Kidney epithelial cell (primary cell): ENCODE data around the gene ANTXRL. TPM values are rescaled to one million over a fixed set of nuclear protein-coding genes. Genes with fewer than 3 reads are reported as not detected.
"Not testable (repeated sequence)": the region's sequence is repeated elsewhere in the genome, so short reads cannot be mapped to it uniquely, and the experiment has no call there.

Experiments used
- DNase-seq: peaks from one replicate; pipeline ENCODE4 v3.0.0-alpha.2; 2010; ENCODE audit warnings: low read depth
- H3K27me3 ChIP-seq: 2 replicates; pipeline ENCODE4 v1.6.0; 2011; ENCODE audit warnings: low read length; ENCODE audit not compliant: control insufficient read depth, insufficient read depth
- H3K36me3 ChIP-seq: 2 replicates; pipeline ENCODE4 v1.5.1; 2011; ENCODE audit warnings: low read length; ENCODE audit not compliant: control insufficient read depth, insufficient read depth
- H3K4me3 ChIP-seq: 2 replicates; pipeline ENCODE4 v1.5.1; 2011; ENCODE audit warnings: low read depth, mild to moderate bottlenecking, control low read depth, low read length
- CTCF ChIP-seq: IDR thresholded peaks from 2 replicates; pipeline ENCODE4 v1.5.1; 2011; ENCODE audit warnings: mild to moderate bottlenecking, moderate library complexity, low read length, control low read depth, inconsistent platforms; ENCODE audit not compliant: insufficient read depth, poor library complexity, severe bottlenecking
- total RNA-seq: library from RNA; depleted of rRNA; stranded (reverse); fragments of >200 nt; gene quantifications from 2 replicates; pipeline ENCODE4 v1.2.3, GENCODE V29; 2015

The ANTXRL gene
- total RNA-seq, 1 donor from 2014 or later: not detected

- no peaks in the 10 kb centered on the region for H3K36me3 ChIP-seq
- H3K27me3 ChIP-seq: peaks cover 3% of the 10 kb centered on the region
- no peak for TF ChIP-seq CTCF
- H3K4me3 ChIP-seq: no peak overlapping the region
- no peak for DNase-seq
Measured at GRCh38 chr10:46304062-46304461, 17.3 kb downstream of the ANTXRL start.

- H3K27me3 ChIP-seq, H3K4me3 ChIP-seq, DNase-seq, H3K36me3 ChIP-seq: not testable (repeated sequence)
Measured at GRCh38 chr10:46304671-46305070, 17.9 kb downstream of the ANTXRL start.

- H3K4me3 ChIP-seq: no peak overlapping the region
- DNase-seq: no peak
- H3K36me3 ChIP-seq: no peaks in the 10 kb centered on the region
- no peak for TF ChIP-seq CTCF
- H3K27me3 ChIP-seq: no peaks in the 10 kb centered on the region
Measured at GRCh38 chr10:46305079-46305818, 18.5 kb downstream of the ANTXRL start.

GRCh38 chr10:46305986-46306385 lies 19.2 kb downstream of the ANTXRL start:
- no peak for TF ChIP-seq CTCF
- no peak for DNase-seq
- Histone ChIP-seq H3K36me3 (no peaks in the 10 kb centered on the region), H3K4me3 (no peak overlapping the region), H3K27me3 (no peaks in the 10 kb centered on the region)

- no peak for DNase-seq
- TF ChIP-seq CTCF: no peak
- Histone ChIP-seq H3K36me3 (no peaks in the 10 kb centered on the region), H3K4me3 (no peak overlapping the region), H3K27me3 (no peaks in the 10 kb centered on the region)
Measured at GRCh38 chr10:46306516-46307184, 19.9 kb downstream of the ANTXRL start.

GRCh38 chr10:46307281-46308112 lies 20.7 kb downstream of the ANTXRL start:
- no peak for DNase-seq
- Histone ChIP-seq H3K4me3 (no peak overlapping the region), H3K27me3 (no peaks in the 10 kb centered on the region), H3K36me3 (no peaks in the 10 kb centered on the region)
- no peak for TF ChIP-seq CTCF
